K562 (cell line): ENCODE data around the gene TTC9C. TPM values are rescaled to one million over a fixed set of nuclear protein-coding genes. Genes with fewer than 3 reads are reported as not detected.

Experiments used
- ATF7 ChIP-seq: fragments of 450-650 bp; IDR thresholded peaks from 2 replicates; pipeline ENCODE4 v1.7.1; 2014; ENCODE audit warnings: mild to moderate bottlenecking, moderate library complexity
- BRCA1 ChIP-seq, 2 experiments: fragments of 450-650 bp in 1 of 2; sonication (generic) in 1 of 2; formaldehyde crosslinking in 1 of 2; IDR thresholded peaks; 2 replicates each; pipeline versions ENCODE4 v1.5.0 to v1.6.1; 2017 to 2020; ENCODE audit warnings: mild to moderate bottlenecking in 1 of 2, missing genetic modification reagents in 1 of 2
- CHD2 ChIP-seq: IDR thresholded peaks from 2 replicates; pipeline ENCODE4 v1.6.1; 2011; ENCODE audit warnings: low read depth, low read length
- FOXJ2 ChIP-seq: fragments of 200-800 bp; sonication (Bioruptor generic); IDR thresholded peaks from 2 replicates; pipeline ENCODE4 v1.6.1; 2016; ENCODE audit warnings: missing genetic modification characterization, missing compliant biosample characterization
- HDAC1 ChIP-seq, 2 experiments: fragments of 450-650 bp; IDR thresholded peaks; 2 replicates each; pipeline ENCODE4 v1.6.1; 2016 to 2017; ENCODE audit warnings: inconsistent platforms in 1 of 2, mild to moderate bottlenecking in 1 of 2, moderate library complexity in 1 of 2
- HNRNPK ChIP-seq: fragments of 200-400 bp; formaldehyde crosslinking; IDR thresholded peaks from one replicate; pipeline ENCODE4 v1.6.1; 2018; ENCODE audit warnings: mild to moderate bottlenecking, low read depth, low read length; ENCODE audit not compliant: poor library complexity, severe bottlenecking
- HNRNPUL1 ChIP-seq: fragments of 200-400 bp; formaldehyde crosslinking; IDR thresholded peaks from 2 replicates; pipeline ENCODE4 v1.6.1; 2017; ENCODE audit warnings: low read length
- JUNB ChIP-seq: fragments of 450-650 bp; formaldehyde crosslinking; conservative IDR thresholded peaks from 2 replicates; pipeline ENCODE4 v1.4.0; 2020; ENCODE audit warnings: mild to moderate bottlenecking
- KDM2B ChIP-seq: fragments of 250-450 bp; sonication (Bioruptor Pico); IDR thresholded peaks from 2 replicates; pipeline ENCODE4 v1.8.0; 2021; ENCODE audit warnings: mild to moderate bottlenecking, moderate library complexity
- MCM7 ChIP-seq, 2 experiments: fragments of 450-650 bp; IDR thresholded peaks; 2 replicates each; pipeline ENCODE4 v1.6.1; 2016 to 2018
- NUFIP1 ChIP-seq: fragments of 450-650 bp; IDR thresholded peaks from 2 replicates; pipeline ENCODE4 v1.6.1; 2018; ENCODE audit not compliant: partially characterized antibody
- POLR3G ChIP-seq: IDR thresholded peaks from 2 replicates; pipeline ENCODE4 v1.6.1; 2011; ENCODE audit not compliant: insufficient read length, insufficient replicate concordance; ENCODE audit errors: extremely low read depth
- PTTG1 ChIP-seq: fragments of 450-650 bp; IDR thresholded peaks from 2 replicates; pipeline ENCODE4 v1.6.1; 2016; ENCODE audit warnings: low read depth, mild to moderate bottlenecking, missing genetic modification characterization, missing compliant biosample characterization
- RBM14 ChIP-seq: fragments of 200-400 bp; formaldehyde crosslinking; IDR thresholded peaks from 2 replicates; pipeline ENCODE4 v1.6.1; 2018; ENCODE audit warnings: low read depth, mild to moderate bottlenecking, low read length, moderate library complexity, borderline replicate concordance; ENCODE audit not compliant: insufficient read depth
- TCF7L2 ChIP-seq: fragments of 150-350 bp; IDR thresholded peaks from 2 replicates; pipeline ENCODE4 v1.6.1; 2016; ENCODE audit warnings: low read depth, mild to moderate bottlenecking, low read length, moderate library complexity
- ZBTB17 ChIP-seq: fragments of 450-650 bp; formaldehyde crosslinking; IDR thresholded peaks from 2 replicates; pipeline ENCODE4 v1.4.0; 2020; ENCODE audit warnings: mild to moderate bottlenecking
- ZFP30 ChIP-seq: fragments of 250-450 bp; sonication (Bioruptor Pico); IDR thresholded peaks from 2 replicates; pipeline ENCODE4 v1.8.0; 2022; ENCODE audit warnings: moderate library complexity, mild to moderate bottlenecking, inconsistent platforms, borderline replicate concordance
- ZNF197 ChIP-seq: fragments of 200-800 bp; sonication (Bioruptor generic); IDR thresholded peaks from 2 replicates; pipeline ENCODE4 v1.6.1; 2016; ENCODE audit warnings: low read depth, missing genetic modification characterization, missing compliant biosample characterization
- ZNF354B ChIP-seq: fragments of 250-450 bp; sonication (Bioruptor Pico); IDR thresholded peaks from 2 replicates; pipeline ENCODE4 v1.4.0; 2020
- ZNF445 ChIP-seq: fragments of 250-450 bp; sonication (Bioruptor Pico); IDR thresholded peaks from 2 replicates; pipeline ENCODE4 v1.4.0; 2020; ENCODE audit warnings: low read depth, mild to moderate bottlenecking, moderate library complexity
- polyA plus RNA-seq, 8 experiments: library from polyadenylated mRNA; depleted of rRNA in 4 of 8; stranded (reverse) in 5 of 8; unstranded in 3 of 8; fragments of >200 nt; fragmentation: Nextera tagmentation in 2 of 8; fragmentation: Illumina TruSeq in 1 of 8; extraction: Ambion mirVana in 2 of 8; extraction: Trizol in 1 of 8; gene quantifications; 2 replicates each; pipeline versions ENCODE4 v1.2.1 to v1.2.3, GENCODE V29; 2011 to 2014; ENCODE audit warnings: inconsistent platforms in 1 of 8, missing spikeins in 1 of 8
- total RNA-seq, 7 experiments: library from RNA; depleted of rRNA in 6 of 7; stranded (reverse); fragments of >200 nt in 6 of 7; fragmentation: Illumina TruSeq in 2 of 7; extraction: Trizol in 2 of 7; gene quantifications; 2 replicates each; pipeline versions ENCODE4 v1.2.1 to v1.2.3, GENCODE V29; 2011 to 2021; ENCODE audit warnings: low replicate concordance in 1 of 7
- TF ChIP-seq, protein P1 (sequence below): sonication (generic); formaldehyde crosslinking; IDR thresholded peaks from 2 replicates; pipeline ENCODE4 v1.8.0; 2023; ENCODE audit warnings: mild to moderate bottlenecking, missing genetic modification reagents
- TF ChIP-seq, protein P2 (sequence below): fragments of 450-650 bp; formaldehyde crosslinking; IDR thresholded peaks from 2 replicates; pipeline ENCODE4 v1.4.0; 2020; ENCODE audit warnings: mild to moderate bottlenecking, moderate library complexity
- TF ChIP-seq, protein P3 (sequence below): fragments of 200-800 bp; sonication (Bioruptor generic); IDR thresholded peaks from 2 replicates; pipeline ENCODE4 v1.6.1; 2017; ENCODE audit warnings: missing genetic modification characterization, missing compliant biosample characterization
- TF ChIP-seq, protein P4 (sequence below): fragments of 250-450 bp; sonication (Bioruptor Pico); IDR thresholded peaks from 2 replicates; pipeline ENCODE4 v1.5.0; 2020; ENCODE audit warnings: mild to moderate bottlenecking

Gene TTC9C
- total and polyA plus RNA-seq, 9 of the 15 experiments (the other 6 are each of a cell fraction or from before 2014, with no cell fraction given): 32.8 to 59.0 (median 37.1) TPM

DNA sequence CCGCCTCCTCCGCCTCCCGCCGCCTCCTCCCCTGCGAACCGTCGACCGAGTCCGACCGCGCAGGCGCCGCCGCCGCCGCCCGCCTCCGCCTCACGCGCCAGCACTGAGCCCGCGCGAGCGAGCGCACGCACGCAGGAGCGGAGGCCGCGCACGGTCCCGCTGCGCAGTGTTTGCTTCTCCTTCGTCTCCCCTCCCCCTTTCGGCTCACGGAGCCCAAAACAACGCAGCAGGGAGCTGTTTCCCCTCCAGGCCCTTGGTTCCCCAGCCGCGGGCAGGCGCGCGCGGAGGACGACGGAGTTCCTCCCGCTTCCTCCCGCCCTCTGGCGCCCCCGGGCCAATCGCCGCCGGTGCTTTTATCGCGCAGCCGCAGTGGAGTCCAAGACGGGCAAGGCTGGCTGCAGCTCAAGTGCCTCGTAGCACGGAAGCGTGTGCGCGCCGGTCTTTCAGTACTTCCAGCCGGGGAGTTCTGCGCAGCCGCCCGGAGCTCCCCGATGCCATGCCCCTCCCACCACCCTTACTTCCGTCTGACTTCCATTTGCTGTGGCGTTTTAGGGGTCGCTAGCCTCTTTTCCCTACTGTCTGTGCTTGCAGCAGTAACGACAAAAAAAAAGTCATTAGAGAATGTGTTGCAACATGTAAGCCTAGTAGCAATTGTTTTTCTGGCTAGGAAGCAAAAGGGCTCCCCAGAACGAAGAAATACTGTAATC is 968 bp upstream of the TTC9C start, which contains the start of gene HNRNPUL2 (continued):
- TF ChIP-seq HNRNPUL1 (no peak), BRCA1 (IDR thresholded peaks at IDR 0.05) (no peak), BRCA1 (CRISPR knock-in tag; IDR thresholded peaks at IDR 0.05) (no peak), ZNF445 (no peak), POLR3G (no peak), ZNF354B (CRISPR knock-in tag) (no peak), ZNF197 (CRISPR knock-in tag) (no peak), ZFP30 (CRISPR knock-in tag) (no peak), MCM7 (IDR thresholded peaks at IDR 0.05) (no peak), FOXJ2 (no peak), KDM2B (no peak), HNRNPK (no peak), TCF7L2 (no peak), NUFIP1 (no peak), JUNB (CRISPR knock-in tag) (no peak), ZBTB17 (CRISPR knock-in tag) (peak; percentile 77; the same call in 1 of the 2 replicates), HDAC1 (IDR thresholded peaks at IDR 0.05) (peak in 1 of 2 experiments; percentile 80; a peak in 2 of 4 replicates), ATF7 (peak; percentile 81), PTTG1 (tag) (no peak), RBM14 (no peak), CHD2 (peak; percentile 67)
- TF ChIP-seq, protein P1, sequence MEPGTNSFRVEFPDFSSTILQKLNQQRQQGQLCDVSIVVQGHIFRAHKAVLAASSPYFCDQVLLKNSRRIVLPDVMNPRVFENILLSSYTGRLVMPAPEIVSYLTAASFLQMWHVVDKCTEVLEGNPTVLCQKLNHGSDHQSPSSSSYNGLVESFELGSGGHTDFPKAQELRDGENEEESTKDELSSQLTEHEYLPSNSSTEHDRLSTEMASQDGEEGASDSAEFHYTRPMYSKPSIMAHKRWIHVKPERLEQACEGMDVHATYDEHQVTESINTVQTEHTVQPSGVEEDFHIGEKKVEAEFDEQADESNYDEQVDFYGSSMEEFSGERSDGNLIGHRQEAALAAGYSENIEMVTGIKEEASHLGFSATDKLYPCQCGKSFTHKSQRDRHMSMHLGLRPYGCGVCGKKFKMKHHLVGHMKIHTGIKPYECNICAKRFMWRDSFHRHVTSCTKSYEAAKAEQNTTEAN (CRISPR knock-in tag): no peak
- TF ChIP-seq, protein P2, sequence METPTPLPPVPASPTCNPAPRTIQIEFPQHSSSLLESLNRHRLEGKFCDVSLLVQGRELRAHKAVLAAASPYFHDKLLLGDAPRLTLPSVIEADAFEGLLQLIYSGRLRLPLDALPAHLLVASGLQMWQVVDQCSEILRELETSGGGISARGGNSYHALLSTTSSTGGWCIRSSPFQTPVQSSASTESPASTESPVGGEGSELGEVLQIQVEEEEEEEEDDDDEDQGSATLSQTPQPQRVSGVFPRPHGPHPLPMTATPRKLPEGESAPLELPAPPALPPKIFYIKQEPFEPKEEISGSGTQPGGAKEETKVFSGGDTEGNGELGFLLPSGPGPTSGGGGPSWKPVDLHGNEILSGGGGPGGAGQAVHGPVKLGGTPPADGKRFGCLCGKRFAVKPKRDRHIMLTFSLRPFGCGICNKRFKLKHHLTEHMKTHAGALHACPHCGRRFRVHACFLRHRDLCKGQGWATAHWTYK (CRISPR knock-in tag): peak; percentile 68
- TF ChIP-seq, protein P3, sequence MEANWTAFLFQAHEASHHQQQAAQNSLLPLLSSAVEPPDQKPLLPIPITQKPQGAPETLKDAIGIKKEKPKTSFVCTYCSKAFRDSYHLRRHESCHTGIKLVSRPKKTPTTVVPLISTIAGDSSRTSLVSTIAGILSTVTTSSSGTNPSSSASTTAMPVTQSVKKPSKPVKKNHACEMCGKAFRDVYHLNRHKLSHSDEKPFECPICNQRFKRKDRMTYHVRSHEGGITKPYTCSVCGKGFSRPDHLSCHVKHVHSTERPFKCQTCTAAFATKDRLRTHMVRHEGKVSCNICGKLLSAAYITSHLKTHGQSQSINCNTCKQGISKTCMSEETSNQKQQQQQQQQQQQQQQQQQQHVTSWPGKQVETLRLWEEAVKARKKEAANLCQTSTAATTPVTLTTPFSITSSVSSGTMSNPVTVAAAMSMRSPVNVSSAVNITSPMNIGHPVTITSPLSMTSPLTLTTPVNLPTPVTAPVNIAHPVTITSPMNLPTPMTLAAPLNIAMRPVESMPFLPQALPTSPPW (CRISPR knock-in tag): peak; percentile 75
- TF ChIP-seq, protein P4, sequence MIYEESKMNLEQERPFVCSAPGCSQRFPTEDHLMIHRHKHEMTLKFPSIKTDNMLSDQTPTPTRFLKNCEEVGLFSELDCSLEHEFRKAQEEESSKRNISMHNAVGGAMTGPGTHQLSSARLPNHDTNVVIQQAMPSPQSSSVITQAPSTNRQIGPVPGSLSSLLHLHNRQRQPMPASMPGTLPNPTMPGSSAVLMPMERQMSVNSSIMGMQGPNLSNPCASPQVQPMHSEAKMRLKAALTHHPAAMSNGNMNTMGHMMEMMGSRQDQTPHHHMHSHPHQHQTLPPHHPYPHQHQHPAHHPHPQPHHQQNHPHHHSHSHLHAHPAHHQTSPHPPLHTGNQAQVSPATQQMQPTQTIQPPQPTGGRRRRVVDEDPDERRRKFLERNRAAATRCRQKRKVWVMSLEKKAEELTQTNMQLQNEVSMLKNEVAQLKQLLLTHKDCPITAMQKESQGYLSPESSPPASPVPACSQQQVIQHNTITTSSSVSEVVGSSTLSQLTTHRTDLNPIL (CRISPR knock-in tag): no peak
